Muscle of arm (tissue), 12 donors: ENCODE data around the gene DISP2. TPM values are rescaled to one million over a fixed set of nuclear protein-coding genes. Genes with fewer than 3 reads are reported as not detected.

ENCODE experiments used
- DNase-seq: peaks from one replicate; pipeline ENCODE4 v3.0.0-alpha.2; 2013
- polyA plus RNA-seq, 12 donors: library from polyadenylated mRNA; unstranded; fragments of 120-200 nt; gene quantifications; one replicate each; pipeline ENCODE4 v1.2.1, GENCODE V29; 2013; ENCODE audit not compliant: insufficient read length in 12 of 12

Gene DISP2
- polyA plus RNA-seq, 12 donors: 0.27 to 2.7 (median 1.1) TPM; not detected in 2

DNA sequence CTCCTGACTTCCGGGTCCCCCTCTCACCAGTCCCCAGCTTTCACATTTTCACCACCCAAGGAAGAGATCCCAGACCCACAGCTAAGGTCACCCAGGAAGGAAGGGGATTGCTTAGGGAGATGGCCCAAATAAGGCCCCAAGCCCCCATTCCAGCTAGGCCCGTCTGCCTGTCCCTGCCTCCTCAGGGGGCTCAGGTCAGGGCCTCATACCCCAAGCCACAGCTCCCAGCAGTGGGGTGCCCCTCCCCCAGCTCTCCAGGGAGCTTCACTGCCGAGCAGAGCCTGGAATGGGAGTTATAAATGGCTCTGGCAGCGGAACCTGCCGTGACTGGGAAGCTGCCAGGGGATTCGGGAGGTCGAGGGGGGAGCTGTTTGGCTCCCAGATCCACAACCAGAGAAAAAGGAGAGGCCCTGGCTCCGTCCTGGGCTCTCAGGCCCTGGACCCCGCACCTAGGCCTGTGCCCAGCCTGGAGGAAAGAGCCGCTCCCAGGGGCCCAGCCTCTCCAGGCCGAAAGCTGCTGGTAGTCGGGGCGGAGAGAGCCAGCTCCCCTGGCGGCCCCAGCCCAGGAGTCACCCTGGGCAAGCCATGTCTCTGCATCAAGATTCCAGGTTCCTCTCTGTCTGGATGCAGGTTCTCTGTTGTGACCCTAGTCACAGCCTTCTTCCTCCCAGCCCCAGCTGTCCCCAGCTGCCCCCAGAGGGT is 17.8 kb upstream of the DISP2 start:
- DNase-seq: peak; percentile 52

DNA sequence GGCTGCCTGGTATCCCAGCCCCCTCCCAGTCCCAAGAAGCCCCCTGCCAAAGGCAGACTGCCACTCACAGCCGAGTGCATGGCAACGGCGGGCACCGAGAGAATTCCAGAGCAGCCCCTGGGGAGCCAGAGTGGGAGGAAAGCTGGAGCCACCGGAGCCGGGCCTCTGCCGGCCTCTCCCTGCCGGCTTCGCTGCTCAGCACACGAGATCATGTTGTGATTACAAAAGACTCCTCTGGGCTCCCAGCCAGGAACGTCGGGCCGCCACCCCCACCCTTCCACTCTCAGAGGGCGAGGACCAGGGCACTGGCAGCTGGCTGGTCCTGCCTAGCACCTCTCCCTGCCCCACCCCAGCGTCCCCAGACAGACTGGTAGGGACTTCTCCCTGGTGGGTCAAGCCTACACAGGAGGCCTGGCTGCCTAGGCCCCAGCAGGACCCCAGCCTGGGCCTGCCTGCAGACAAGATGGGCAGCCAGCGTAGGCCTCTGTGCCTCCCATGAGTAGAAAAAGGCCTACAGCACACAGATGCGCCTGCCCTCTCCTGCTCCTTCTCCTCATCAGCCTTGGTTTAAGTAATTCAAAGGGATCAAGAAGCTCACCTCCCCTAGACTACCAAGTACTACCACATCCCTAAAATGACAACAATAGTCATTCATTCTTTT is 17.1 kb upstream of the DISP2 start, which contains the start of gene CCDC9B:
TSS of gene CCDC9B (minus strand) at position 200 of the 661 bp plus-strand sequence. CDS start at position 80, 120 bp downstream.
- DNase-seq: peak; percentile 59

DNA sequence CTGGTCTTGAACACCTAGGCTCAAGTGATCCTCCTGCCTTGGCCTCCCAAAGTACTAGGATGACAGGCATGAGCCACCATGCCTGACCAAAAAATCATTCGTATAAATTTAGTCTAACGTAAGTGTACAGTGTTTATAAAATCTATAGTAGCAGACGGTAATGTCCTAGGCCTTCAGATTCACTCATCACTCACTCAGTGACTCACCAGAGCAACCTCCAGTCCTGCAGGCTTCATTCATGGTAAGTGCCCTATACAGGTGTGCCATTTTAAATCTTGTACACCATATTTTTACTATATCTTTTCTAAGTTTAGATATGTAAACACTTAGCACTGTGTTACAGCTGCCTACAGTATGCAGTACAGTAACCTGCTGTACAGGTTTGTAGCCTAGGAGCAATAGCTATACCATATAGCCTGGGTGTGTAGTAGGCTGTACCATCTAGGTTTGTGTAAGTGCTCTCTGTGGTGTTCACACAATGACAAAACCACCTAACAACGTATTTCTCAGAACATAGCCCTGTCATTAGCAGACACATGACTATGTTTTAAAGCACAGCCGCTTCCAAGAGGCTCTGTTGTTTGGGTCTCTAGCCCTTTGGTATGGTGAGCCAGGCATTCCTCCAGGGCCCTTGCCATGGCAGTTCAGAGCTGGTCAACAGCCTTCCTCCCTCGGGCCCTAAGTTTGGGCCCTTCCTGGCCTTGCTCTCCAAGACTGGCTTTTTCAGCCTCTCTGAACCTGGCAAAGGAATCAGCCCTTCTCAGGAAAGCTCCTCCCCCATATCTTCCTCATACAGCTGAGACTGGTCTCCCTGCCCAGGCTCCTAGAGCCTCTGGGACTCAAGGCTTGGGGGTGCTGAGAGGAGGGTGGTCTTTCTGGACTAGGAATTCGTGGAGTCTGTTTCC is 15.4 kb upstream of the DISP2 start:
- DNase-seq: no peak

DNA sequence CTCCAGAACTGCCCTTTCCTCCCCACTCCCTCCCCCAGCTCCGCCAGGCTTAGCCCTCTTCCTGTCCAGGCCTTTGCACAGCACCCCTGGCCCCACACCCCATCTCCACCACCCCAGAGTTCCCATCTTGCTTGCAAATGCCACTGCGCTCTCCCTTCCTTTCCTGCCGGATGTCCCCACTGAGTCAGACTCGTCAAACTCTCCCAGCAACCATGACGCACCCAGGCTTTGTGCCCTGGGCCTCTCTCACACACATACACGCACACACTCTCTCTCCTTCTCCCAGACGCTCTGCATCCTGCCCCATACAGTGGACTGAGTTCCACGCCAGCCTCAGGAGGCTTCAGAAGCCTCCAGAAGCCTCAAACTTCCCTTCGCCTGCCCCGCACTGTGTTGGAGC is 14.5 kb upstream of the DISP2 start:
- no peak for DNase-seq

DNA sequence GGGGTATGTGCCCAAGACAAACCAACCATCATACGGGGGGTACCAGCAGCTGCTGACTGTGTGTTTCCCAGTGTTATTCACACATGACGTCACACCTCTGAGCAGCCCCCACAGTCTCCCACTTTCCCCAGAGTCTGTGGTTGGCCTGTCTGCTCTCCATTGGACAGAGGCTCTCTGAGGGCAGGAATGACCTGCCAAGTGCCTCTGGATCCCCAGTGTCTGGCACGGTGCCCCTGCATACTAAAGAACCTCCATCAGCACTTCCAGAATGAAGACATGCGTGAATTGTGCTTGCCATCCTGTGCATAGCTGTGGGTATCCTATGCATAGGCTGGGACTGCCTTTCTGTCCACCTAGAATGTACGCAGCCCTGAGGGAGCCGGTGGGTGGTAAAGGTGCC is 13.8 kb upstream of the DISP2 start:
- DNase-seq: no peak

DNA sequence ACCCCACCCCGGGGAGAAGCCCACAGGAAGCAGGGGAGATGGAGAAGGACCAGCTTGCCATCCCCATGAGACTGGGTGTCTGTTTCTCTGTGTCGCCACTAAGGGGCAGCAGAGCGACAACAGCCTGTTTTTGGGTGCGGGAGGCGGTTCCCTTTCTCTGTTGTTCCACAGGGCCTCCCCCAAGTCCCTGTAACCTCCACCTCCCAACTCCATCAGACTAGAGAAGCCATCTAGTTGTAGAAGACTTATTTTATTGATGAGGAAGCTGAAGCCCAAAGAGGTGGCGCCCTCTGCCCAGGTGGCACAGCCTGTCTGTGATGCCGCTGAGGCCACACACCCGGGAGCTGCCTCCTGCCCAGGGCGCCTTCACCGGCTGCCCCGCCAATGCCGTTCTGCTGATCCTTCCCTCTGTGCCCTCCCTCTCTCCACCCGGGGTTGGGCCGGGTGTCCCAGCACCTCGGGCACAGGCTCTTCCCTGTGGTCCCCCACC is 13.3 kb upstream of the DISP2 start:
- no peak for DNase-seq

DNA sequence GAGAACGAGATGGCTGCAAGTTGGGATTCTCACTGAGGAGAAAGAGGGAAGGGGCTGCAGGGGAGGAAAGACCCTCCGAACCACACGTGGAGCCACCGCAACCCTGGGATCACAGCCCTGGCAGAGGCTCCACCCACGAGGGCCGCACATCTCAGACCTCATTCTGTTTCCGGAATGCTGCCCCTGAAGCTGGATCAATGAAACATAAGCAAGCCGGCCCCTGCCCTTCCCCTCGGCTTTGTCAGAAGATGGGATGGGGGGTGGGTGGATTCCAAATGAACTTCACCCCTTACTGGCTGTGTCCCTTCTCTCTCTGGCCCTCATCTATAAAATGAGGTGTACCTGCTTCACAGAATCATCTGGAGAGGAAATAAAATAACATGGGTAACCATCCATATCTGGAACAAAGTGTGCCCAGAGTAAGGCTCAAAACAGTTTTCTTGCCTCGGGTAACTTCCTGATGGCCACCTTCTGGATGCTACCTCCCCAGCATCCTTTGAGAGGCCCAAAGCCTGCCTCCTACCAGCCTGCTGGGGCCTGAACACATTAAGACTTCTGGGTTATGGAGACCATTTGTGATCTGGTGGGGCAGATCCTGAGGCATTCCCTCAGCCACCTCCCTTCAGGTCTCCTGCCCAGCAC is 12.7 kb upstream of the DISP2 start:
- no peak for DNase-seq

DNA sequence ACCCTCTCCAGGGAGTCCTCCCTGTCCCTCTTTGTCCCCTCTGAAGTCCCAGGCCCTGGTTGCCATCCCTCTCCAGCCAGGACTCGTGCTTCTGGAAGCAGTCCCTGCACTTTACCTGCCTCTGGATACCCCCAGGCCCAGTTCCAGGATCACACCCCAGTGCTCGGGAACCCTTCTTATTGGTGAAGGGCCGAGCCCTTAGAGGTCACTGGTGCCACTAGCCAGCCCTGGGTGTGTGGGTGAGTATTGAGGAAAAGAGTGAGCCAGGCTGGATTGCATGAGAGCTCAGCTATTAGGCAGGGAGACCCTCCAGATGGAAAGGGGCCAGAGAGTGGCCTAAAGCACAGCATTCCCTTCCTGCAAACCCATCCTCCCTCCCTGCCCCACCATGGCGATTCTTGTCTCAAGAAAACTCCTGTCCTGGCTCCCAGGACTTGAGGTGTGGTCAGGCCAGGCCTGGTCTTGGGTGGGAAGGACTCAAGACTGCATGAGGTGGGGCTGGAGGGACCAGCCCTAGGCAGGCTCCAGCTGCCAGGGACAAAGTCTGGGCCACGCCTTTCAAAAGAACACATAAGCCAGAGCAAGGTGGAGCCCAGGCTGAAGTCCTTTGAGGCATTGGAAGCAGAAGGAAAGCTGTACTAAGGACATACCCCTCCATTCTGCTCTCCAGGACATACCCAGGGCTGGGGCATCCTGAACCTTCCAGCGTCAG is 12.0 kb upstream of the DISP2 start:
- no peak for DNase-seq

DNA sequence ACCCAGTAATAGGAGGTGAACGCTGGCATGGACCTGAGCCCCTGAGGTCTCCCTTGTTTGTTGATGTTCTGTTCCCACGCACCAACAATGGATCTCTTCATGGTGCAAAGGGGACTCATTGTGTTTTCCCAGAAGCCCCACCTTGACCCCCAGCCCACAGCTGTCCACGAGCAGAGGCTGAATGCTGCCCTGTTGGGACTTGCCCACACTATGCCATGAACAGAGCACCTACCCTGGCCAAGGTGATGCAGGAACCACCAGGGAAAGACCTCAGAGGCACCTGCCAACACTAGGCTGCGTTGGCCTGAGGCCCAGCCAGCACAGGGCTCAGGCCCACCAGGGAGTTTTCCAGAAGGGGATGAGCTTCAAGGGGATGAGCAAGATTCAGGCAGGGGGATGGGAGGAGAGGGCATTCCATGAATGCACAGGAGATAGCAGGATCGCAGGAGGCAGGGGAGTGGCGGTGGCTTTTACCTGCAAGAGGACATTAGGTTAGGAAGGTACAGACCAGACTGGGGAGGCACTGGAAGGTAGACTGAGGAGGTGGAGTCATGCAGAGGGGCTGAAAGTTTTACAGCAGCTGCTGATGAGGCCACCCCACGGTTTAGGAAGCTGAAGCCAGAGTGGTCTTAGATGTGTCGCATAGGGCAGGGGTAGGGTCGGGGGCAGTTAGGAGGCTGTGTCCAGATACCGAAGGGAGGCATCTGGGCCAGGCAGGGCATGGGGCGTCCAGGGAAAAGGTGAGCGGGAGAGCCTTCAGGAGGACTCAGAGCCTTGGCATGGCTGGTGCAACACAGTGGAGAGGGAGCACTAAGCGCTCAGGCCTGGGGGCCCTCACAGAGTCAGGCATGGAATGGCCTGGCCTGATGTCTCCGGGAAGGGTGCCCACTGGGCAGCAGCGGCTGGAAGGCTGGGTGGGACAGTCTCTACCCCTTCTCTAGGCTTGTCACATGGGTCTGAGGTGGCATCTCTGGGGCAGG is 11.2 kb upstream of the DISP2 start:
- no peak for DNase-seq

DNA sequence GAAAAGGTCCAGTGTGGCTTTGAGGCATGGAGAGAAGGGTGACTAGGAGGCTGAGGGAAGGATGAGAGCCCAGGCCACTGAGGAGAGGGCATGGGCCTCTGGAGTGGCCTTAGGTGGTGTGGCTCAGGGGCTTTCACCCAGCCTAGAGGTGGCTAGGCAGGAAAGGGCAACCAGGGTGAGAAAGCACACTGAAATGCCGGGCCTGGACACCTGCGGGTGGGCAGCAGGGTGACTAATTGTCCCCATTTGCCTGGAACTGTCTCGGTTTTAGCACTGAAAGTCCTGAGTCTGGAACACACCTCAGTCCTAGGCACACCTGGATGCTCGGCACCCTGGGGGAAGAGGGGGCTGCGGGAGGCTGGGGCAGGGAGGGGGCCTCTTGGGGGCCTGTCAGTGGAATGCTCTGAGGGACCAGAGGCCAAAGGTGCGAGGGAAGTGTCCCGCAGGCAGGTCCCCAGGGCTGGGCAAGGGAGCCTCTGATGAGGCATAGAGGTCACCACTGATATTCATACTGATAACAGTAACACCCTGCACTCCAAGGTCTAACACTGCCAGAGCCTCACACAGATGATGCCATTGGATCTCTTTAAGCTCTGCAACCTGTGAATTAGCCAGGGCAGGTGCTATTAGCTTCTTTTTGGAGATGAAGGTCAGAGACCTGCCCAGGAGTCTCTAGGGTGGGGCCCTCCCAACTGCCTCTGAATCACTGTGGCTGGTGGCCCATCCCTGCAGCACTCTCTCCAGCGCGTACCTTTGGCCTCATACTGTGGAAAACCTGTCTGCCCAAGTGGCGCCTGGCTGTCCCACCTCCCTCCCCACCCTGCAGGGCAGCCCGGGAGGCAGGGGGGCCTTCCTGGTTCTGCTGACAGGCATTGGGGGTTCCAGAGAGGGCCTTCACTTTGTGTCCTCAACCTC is 10.2 kb upstream of the DISP2 start:
- no peak for DNase-seq

DNA sequence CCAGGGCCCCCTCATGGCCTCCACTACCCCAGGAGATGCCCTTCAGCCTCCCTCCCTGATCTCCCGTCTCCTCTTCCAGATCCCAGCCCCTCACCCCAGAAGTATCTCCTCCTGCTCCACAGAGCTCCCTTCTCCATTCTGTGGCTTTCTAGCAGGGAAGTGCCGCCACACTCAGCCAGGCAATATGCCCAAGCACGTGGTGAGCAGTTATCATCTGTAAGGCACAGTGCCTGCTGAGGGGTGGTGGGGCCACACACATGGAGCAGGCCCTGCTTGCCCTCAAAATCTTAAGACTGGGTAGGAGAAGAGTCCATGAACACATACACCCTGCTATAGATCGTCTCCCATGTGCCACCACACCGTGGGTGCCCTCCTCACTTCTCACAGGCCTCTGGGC is 9.5 kb upstream of the DISP2 start:
- no peak for DNase-seq

DNA sequence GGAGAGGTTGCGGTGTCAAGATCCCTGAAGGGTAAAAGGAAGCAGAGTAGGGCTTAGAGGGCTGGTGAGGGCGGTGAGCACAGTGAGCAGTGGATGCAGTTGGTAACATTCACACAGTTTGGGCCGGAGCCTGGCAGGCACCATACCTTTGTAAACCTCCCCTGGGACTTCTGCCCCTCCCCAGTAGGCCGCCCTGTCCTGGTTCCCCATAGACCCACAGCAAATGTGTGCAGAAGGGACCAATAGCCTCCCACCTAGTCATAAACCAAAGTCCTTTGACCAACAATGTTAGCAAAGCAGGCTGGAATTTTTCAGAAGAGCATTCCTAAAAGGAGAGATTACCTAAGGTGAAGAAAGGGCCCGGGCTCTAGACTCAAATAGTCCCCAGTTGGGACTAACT is 8.9 kb upstream of the DISP2 start:
- no peak for DNase-seq

DNA sequence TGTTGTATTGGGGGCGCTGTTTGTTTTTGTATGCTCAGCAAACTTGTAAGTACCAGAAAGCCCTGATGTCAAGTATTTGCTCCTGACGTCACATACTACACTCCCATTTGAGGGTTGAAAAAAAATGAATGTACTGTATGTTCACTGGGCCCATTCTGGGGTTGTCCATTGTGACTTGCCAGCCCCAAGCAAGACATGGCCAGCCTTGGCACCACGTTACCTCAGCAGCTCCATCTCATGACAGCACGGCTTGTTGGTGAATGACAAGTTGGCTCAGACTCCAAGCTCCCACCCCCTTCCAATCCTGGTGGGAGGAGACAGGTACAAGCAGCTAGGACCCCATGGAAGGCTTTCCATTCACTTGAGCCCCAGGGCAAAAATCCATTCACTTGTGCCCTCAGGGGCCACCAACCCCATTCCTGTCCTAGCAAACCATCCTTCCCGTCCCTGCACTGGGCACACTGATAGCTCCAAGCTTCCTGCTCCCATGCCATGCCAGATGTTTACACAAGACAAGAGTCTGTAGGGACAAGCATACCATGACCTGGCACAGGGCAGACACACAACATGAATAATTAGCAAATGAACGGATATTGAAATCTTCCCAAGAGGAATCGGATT is 5.6 kb upstream of the DISP2 start:
- DNase-seq: no peak

DNA sequence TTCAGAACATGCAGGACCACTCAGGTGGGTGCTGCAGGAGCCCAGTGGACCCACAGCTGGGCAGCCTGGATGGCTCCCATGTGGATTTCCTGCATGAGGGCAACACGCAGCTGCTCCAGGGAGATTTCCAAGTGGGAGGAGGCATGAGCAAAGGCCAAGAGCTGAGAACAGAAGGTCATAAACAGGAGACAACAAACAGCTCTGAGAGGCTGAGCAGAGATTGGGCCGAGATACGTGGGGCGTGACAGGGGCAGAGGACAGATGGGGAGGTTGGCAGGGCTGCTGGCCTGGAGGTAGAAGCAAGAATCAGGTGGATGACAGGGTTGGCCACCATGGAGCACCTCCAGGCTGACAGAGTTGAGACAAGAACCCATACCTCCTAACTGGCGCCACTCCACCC is 4.3 kb upstream of the DISP2 start:
- no peak for DNase-seq

DNA sequence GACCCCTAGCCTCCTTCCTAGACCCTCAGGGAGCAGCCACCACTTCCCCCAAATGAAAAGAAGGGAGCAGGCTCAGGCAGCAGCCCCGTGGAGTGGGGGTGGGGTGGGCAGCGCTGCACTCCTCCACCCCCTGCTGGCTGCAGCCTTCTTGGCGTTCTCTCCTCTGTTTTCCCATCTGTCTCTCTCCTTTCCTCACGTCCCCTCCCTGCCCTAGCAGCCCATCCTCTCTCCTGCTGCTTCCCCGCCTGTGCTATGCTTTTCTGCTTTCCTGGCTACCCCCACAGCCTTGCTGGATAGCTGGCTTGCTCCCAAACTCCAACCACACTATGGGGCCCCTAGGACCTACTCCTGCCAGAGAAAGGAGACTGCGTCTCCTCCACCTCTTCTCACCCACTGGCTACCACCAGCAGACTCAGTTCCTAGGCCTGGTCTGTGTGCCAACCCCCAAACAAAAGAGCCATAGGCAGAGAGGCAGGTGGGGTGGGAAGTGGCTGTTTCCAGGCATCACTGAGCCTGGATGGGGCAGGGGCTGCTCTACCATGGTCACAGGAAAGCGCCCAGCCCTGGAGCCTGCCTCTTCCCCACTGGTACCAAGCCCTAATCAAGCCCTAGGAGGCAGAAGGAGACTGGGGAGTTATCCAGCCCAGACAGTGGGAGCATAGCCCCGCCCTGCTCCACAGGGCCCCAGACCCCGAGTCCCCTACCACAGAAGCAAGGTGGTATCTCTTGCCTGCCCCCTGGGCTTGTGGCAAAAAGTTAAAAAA is 3.4 kb upstream of the DISP2 start:
- DNase-seq: no peak

DNA sequence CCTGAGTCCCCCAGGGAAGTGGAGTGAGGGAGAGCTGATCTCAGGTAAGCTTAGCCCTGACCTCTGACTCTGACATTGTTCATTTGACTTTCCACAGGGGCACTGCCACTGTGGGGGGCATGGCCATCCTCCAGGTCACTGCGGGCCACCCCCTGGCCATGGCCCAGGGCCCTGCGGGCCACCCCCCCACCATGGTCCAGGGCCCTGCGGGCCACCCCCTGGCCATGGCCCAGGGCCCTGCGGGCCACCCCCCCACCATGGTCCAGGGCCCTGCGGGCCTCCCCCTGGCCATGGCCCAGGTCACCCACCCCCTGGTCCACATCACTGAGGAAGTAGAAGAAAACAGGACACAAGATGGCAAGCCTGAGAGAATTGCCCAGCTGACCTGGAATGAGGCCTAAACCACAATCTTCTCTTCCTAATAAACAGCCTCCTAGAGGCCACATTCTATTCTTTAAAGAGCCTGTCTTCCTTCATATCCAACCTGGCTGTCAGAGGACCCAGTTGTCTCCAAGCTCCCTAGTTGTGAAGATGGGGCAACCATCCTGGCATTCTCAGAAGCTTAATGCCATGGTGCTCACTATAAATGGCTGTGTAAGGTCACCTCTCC is 1.9 kb upstream of the DISP2 start:
- DNase-seq: no peak

DNA sequence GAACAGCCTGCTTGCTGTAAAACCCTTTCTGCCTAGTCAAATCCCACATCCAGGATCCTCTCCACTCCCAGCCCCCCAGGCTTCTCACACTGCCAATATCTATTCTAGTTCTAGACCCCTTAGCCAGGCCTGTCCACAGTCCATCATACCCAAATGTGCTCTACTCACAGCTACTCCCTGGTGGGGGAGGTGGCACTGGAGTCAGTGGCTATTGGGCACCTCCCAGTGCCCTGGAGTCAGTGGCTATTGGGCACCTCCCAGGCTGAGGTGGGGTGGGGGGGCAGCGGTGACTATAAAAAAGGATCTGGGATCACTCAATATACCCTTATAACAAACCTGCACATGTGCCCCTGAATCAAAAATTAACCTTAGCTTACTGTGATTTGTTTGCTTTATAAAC is 773 bp upstream of the DISP2 start:
- no peak for DNase-seq
